HUDEP-2 (cell line): ENCODE data around the gene PTPRM.
A peak's percentile ranks its signal among the peaks of the same experiment; 100 is the strongest.

Source experiments
- DNase-seq, 76 experiments: peaks; one replicate each; lab custom pipeline; 2025; ENCODE audit not compliant: unreplicated experiment in 76 of 76; lab: John Stamatoyannopoulos, UW

Gene PTPRM

DNA sequence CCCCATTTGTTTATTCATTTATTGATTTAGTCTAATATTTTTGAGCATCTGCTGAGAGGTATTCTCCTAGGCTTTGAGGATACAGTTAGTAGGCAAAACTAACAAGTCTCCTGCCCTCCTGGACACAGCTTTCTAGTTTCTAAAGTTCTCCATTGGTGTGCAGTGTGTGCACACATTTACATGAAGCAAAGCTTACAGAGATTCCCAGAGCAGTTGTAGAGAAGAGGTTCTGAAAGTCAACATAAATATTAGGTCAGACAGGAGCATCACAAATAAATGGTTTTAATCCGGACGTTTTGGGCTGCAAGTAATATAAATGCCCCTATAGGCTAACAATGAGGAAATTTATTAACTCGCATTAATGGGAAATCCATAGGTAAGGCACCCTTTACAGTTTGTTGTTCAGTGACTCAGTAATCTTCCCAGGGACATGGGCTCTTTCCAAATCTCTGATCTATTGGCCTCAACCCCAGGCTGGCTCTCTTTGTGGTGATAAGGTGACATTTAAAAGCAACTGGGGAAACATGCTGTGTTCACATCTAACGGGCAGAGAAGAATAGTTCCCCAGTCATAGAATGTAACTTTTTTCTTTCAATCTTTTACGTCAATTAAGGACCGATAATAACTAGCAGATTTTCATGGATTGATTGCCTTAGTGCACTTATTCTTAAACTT is 407.2 kb downstream of the PTPRM start:
- DNase-seq, result no peak

DNA sequence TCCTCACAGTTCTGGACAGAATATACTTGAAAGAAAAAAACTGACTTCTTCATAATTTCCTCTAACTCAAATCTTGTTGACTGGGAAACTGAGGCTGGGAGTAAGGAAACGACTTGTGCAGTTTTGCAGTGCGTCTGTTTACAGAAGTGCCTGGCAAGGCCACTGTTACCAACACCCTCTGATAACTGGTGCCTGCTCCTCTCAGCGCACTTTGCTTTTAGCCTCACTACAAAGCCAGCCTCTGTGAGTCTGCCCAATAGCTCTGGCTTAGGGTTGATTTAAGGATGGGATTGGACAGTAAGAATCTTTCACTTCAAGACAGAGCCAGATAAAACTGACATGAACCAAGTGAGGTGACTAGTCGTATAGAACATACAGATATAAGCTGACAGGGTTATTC is 410.8 kb downstream of the PTPRM start:
- no peak for DNase-seq

DNA sequence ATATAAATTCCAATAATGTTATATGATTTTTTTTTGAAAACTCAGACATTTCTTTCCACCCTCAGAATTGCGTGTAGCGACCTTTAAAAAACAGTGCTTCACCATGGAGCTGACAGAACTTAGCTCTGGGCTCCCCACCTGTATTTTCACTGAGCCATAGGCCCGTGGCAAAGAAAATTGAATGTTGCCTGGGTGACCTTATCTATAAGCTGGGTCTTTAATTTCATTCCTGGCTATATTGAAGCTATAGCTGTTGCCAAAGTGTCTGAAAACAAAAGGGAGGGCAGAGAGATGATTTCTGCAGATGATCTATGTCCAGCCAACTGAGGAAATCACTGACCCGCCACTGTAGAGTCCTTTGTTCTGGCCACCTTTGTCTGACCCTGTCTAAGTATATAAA is 411.7 kb downstream of the PTPRM start:
- no peak for DNase-seq

DNA sequence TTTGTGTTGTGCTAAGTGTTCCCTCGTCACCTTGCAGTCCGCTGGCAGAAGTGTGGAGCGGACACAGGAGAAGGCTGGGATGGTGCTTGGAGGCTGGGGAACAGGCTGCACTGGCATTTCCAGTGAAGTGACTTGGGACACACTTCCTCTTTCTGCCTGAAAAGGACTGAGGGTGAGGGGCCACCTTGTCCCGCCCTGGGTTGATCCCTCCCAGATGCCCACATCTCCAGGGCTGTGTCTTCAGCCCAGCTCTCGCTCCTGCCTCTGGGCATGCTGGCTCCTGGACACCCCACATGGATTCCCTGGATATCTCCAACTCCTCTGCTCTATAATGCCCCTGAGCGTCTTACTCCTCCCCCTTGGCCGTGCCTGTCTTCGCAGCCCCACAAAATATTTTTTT is 412.6 kb downstream of the PTPRM start:
- DNase-seq, result no peak

DNA sequence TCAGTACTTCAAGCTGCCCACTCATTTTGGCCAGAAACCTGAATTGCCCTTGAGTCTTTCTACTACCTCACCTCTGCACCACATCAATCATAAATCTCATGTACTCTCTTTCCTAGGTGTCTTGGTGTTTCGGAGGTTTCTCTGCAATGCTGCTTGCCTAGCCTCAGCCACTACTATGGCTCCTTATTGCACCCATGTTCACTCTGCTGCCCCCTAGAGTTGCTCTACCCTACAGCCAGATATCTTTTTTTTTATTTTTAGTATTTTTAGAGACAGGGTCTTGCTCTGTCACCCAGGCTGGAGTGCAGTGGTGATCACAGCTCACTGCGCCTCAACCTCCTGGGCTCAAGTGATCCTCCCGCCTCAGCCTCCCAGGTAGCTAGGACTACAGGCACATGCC is 413.0 kb downstream of the PTPRM start:
- peak in 6 of 76 experiments; percentile 0 to 8 (median 3) for DNase-seq

DNA sequence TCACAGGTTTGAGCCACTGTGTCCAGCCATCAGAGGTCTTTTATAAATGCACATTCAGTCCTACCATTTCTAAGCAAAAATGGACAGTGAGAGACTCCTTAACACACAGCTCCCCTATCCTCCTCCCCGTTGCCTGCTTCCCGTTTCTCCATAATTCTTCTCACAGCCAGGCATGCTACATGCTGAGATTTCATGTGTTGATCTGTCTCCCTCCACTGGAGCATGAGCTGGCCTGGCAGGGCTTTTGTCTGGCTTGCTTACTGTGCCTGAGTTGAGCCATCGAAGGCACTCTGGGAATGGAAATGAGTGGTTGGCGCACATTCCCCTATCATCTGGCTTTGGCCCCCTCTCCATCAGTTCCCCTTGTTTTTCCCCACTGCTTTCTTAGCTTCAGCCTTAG is 413.5 kb downstream of the PTPRM start:
- DNase-seq, result no peak

DNA sequence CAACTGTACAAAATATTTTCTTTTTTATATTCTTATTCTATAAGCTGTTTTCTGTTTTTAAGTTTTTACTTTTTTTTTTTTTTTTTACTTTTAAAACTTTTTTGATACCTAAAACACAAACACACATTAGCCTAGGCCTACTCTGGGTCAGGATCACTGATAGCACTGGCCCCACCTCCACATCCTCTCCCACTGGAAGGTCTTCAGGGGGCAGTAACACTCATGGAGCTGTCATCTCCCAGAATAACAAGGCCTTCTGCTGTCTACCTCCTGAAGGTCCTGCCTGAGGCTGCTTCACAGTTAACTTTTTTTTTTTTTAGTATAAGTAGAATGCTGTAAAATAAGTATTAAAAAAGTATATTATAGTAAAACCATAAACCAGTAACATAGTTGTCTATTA is 415.1 kb downstream of the PTPRM start:
- DNase-seq, result no peak

DNA sequence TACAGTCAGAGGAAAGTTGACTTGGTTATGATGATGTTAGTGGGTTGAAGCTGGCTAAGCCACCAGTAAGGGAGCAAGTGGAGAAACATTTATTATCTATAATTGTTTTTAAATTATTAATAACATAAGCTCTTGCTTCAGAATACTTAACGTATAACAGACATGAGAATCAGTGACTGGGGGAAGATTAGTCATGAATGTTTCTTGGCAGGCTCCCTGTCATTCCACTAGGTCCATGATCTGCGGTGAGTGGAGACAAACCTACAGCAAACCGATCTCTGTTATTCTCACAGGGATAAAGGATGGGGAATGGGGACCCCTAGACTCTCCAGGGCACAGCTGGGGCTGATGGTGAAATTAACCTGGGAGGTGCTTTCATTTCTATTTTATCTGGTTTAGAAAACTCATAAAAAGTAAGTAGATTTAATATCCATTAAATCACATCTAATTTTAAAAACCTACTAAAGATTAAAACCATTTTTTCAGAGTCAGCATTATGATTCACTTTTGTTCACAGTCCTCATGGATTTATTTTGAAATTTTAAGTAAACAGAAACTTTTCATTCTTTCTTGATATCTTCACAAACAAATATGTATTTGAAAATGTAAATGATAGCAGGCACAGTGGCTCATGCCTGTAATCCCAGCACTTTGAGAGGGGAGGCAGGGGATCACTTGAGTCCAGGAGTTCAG is 420.3 kb downstream of the PTPRM start:
- no peak for DNase-seq

DNA sequence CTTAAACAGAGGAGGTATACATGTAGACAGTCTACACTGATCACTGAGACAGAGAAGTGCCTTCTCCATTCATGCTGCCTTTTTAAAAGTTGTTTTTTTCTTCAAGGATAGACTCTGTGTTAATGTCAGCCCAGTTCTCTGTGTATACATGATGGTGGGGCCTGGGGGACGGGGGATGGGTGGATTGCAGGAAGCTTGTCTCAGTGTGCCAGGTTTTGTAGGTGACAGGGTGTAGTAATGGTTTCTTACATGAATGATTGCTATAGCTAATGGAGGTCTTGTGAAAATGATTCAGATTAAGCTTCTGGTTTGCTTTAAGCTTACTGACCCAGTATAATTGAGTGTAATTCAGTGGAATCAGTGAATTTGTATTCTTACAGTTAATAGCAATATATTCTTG is 423.6 kb downstream of the PTPRM start:
- no peak for DNase-seq

DNA sequence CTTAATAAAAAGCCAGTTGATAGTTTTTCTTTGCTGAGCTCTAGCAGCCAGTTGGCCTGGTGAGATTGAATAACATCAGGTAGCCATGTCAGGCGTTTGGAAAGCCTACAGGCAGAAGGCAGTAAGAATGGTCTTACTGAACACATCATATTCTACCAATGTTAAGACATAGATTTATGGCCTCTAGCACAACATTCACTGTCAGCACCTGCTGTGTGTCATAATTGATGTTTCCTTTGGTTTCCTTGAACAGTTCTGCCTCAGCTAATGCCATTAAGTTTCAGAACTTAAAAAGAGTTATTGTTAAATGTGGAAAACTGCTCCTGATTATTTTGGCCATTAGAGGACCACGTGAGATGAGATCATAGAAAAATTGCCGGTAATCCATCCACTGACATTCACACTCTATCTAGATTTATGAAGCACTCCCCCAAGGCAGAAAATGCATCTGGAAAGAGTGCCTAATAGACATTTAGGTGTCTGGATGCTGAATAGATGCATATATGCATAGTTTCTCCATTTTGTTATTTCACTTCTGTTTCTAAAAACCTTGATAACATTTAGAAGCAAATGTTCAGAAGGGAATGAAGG is 434.7 kb downstream of the PTPRM start:
- no peak for DNase-seq

DNA sequence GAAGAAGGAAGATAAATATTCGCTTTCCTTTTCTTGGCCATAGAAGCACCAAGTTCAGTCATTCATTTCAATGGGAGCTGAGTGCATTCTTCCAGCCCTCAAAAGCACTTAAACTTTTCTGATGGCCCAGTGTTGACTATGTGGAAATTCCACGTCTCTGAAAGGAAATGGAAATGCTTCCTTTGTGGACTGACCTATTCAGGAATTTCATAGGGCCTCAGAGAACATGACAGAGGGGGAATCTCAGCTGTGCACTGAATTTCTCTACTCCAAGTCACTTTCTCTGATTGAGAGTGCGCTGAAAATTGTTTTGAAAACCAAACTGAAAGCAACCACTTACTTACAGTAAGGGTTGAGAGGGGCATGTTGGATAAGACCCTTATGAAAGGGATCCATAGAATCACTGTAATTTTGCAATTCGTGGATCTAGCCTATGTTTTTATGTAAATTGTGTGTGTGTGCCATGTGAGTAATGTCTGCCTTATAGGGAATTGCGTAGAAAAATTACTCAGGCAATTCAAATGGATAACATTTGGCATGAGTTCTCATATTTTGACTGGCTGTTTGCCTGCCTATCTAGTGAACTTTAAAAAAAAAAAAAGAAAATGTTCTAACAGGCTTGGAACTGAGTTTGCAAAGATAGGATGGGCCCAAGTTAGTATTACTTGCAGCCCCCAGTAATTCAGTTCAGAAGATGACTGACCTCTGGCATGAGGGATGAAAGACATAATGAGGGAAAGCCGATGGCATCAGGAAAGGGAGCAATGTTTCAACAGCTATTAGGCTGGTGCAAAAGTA is 437.0 kb downstream of the PTPRM start:
- DNase-seq, result no peak

DNA sequence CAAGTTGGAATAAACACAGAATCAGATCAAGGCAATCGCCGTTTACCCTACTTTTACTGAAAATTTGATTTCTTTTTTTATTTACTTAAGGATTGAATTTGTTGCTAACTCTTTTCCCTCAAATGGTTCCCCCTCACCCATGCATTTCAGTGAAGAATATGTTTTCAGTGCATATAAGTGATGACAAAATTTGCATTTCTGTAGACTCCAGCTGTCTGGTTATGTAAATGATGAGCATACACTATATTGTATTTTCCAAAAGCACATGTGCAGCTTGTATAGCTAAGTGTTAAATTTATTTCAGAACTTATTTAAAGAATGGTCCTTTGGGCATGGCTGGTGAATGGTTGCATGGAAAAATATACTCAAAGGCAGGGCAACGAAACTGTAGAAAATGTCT is 437.7 kb downstream of the PTPRM start:
- DNase-seq, result no peak

DNA sequence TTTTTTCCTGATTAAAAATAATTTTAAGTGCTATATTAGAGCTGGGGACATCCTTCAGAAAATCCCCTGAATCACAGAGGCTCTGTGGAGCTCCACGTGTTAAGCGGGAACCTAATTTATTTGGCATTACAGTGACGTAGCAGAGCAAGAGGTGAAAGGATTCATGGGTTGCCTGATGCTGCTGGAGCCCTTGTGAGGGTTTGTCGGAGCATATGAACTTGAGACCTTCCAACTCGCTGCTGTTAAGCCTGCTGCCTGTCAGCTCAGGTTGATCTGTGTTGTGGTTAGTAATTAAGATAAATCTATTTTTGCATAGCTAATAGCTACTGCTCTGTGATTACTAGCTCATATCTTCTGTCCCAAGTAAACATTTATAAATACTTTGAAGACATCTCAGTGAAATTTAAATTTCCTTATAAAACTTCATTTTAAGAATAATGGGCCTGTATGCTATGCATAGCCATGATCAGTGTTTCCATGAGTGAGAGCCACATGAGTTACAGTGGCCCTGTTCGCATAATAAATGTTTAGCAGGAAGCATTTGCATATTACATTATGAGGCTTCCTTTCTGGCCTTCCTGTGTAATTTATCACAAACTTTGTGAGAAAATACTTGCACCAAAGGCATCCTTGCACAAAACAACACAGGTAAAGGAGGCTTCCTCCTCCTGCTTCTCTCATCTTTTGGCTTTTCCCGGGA is 438.9 kb downstream of the PTPRM start:
- no peak for DNase-seq

DNA sequence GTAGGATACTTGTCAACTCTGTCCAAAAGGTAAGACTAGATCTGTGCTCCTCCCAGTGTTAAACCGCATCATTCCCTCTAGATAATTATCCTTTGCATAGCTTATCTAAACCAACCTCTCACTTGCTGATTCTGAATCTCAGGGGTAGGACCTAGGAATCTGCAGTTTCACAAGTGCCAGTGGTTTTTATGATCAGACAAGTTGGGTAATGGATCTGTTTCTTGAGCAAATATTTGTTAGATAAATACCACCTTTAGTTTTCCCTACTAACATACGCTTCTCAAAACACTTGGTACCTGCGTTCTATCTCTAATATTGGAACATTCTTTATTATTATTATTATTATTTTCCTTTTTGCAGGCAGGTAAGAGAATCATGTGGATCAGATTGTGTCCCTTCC is 439.9 kb downstream of the PTPRM start:
- DNase-seq, result no peak

DNA sequence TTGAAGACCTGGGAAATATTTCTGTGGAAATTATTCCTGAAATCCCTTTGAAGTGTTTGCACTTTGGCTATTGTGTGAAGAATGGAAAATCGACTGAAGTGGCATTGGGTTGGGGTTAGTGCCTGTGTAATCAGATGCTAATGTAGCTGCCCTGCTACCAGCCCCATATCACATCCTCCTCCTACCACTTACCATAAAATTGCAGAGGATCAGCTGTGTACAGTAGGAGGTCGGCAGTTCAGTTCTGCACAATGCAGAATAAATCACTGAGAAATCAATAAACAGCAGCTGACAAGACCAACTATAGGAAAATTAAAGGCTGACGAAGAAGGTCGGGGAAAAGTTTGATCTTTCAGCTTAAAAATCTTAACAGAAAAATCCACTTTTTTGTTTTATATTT is 440.9 kb downstream of the PTPRM start:
- DNase-seq, result no peak

DNA sequence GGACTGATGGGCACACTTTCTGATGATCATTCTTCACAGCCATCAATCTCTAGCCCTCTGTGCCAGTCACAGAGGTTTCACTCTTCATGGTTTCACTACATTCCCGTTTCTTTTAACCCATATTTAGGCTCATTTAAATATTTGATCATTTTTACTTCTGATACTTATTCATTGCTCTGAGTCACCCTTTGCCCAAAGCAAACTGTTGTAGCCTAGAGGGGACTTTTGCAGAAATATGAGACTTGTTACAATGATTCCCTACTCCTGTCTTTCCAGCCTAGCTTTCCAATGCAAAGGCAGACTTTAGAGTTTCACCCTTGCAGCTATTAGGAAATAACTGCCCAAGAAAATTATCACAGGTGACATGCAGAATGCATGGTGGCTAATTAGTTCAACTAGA is 444.2 kb downstream of the PTPRM start:
- DNase-seq, result no peak

DNA sequence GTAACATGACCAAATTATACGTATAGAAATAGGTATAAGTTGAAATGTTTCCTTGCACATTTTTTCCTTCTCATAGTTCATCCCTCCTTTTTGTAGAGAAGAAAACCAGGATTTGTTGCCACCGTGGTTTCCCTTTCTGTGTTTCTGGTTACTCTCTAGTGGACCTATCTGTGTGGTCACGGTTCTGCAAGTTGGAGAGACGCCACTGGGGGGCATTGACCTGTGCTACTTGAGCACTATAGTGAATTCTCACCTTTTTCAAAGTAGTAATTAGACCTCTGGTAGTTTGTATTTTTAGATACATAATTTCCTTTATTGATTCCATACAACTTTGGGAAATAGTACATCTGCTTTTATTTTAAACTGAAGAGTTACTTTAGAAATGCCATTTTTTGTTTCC is 444.8 kb downstream of the PTPRM start:
- peak in 1 of 76 experiments; percentile 0 for DNase-seq

DNA sequence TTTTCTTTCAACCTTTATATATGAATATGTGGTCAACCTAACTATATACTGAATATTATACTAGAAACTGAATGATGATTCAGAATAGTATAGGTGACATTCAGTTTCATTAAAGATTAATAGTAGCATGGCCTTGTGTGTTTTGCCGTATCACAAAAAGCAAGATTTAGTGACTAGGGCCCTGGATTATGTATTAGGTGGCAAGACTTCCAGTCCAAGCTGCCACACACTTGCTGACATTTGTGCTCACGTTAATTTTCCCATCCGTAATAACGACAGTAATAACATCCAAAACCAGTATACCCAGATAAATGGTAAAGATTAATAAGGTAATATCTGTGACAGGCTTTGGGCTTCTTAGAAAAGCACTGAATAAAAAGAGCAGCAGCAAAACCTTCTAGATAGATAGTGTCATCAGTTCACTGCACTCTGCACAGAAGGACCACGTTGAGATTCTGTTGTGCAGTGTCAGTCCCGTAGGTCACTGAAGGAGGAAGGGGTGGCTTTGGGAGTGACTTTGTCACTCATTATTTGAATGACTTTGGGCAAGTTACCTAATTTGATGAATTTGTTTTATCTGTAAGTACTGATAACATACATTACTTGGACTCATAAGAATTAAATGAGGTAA is 451.7 kb downstream of the PTPRM start:
- no peak for DNase-seq

DNA sequence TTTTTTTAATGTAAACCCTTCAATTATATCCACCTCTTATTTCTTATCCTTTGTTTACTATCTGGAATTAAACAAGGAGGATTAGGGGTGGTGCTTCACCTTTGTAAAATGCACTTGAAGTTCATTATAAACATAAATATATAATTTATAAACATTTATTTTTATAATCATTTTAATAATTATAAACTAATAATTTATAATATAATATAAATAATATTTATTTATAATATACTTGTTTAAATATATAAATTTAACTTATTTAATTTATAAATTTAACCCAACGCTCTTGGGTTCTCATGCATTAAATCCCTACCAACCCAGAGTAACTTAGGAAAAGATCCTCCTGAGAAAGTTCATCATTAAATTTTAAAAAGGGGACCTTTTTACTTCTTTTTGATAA is 452.5 kb downstream of the PTPRM start:
- DNase-seq, result no peak

DNA sequence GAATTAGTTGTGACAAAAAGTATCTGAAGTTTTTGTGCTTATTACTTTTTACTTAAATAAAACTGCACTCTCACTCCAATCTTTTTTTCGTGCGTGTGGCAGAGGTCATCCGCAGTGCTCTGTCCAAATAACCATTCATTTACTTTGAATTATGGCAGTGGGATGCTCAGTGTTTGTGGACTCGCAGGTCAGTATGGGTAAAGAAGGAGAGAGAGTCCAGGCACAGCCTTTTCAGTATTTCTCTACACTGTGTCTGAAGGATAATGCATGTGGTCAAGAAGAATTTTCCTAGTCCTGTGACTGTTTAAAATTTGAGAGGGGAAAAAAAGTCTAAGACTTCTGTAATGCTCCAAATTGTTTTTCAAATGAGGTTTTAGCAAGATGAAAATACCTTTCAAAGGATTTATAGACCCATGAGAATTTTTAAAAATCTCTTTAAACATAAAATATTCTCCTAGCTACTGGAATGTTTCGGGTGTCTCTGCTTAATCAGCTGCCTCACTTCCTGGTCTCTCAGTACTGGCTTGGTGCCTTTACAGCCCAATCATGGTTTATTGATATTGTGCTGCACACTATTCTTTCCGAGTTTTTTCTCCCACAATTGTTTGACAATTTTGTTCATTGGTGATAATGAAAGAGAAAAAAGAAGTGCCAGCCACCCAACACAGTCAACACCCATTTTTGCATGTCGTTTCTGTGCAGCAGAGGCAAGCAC is 453.2 kb downstream of the PTPRM start:
- DNase-seq, result no peak
